ENCODE measurements around the gene DEDD2.

DEDD2 gene

GRCh38 chr19:42176990-42177685 lies 40.3 kb downstream of the DEDD2 start:
- H3K4me3 ChIP-seq (ENCODE audit: low read depth, low read length): peak overlapping the region; percentile 41
- in situ Hi-C loops (cut with HindIII; ENCODE audit: low sequenced_read_pairs): no loop called here
- peak; percentile 72 for DNase-seq (ENCODE audit: low read depth, low spot score)
- TF ChIP-seq CTCF (IDR thresholded peaks at IDR 0.05; ENCODE audit: low read depth, low read length): peak; percentile 43

- no peak for TF ChIP-seq CTCF (IDR thresholded peaks at IDR 0.05; ENCODE audit: low read depth, low read length)
- in situ Hi-C loops (cut with HindIII; ENCODE audit: low sequenced_read_pairs): no loop called here
- DNase-seq (ENCODE audit: low read depth, low spot score): no peak
- peak overlapping the region; percentile 41 for H3K4me3 ChIP-seq (ENCODE audit: low read depth, low read length)
Observed at GRCh38 chr19:42176649-42176989, 40.9 kb downstream of the DEDD2 start.

GRCh38 chr19:42175952-42176648 lies 41.4 kb downstream of the DEDD2 start:
- peak overlapping the region; percentile 41 for H3K4me3 ChIP-seq (ENCODE audit: low read depth, low read length)
- in situ Hi-C loops (cut with HindIII; ENCODE audit: low sequenced_read_pairs): no loop called here
- peak; percentile 23 for DNase-seq (ENCODE audit: low read depth, low spot score)
- no peak for TF ChIP-seq CTCF (IDR thresholded peaks at IDR 0.05; ENCODE audit: low read depth, low read length)

GRCh38 chr19:42174958-42175734 lies 42.3 kb downstream of the DEDD2 start:
- no peak overlapping the region for H3K4me3 ChIP-seq (ENCODE audit: low read depth, low read length)
- in situ Hi-C loops (cut with HindIII; ENCODE audit: low sequenced_read_pairs): no loop called here
- no peak for DNase-seq (ENCODE audit: low read depth, low spot score)
- TF ChIP-seq CTCF (IDR thresholded peaks at IDR 0.05; ENCODE audit: low read depth, low read length): no peak

- DNase-seq (ENCODE audit: low read depth, low spot score): no peak
- in situ Hi-C loops (cut with HindIII; ENCODE audit: low sequenced_read_pairs): no loop called here
- no peak for TF ChIP-seq CTCF (IDR thresholded peaks at IDR 0.05; ENCODE audit: low read depth, low read length)
- H3K4me3 ChIP-seq (ENCODE audit: low read depth, low read length): no peak overlapping the region
Observed at GRCh38 chr19:42174188-42174587, 43.3 kb downstream of the DEDD2 start.

- DNase-seq (ENCODE audit: low read depth, low spot score): no peak
Observed at GRCh38 chr19:42173695-42174094, 43.8 kb downstream of the DEDD2 start.

More at GRCh38 chr19:42173695-42174094, 43.8 kb downstream of the DEDD2 start:
- no peak overlapping the region for H3K4me3 ChIP-seq (ENCODE audit: low read depth, low read length)
- in situ Hi-C loops (cut with HindIII; ENCODE audit: low sequenced_read_pairs): no loop called here
- no peak for TF ChIP-seq CTCF (IDR thresholded peaks at IDR 0.05; ENCODE audit: low read depth, low read length)
